K562 treated with DMSO at 1 percent for 24 hours (cell line): ENCODE measurements around the gene KCNS3. TPM values are rescaled to one million over a fixed set of nuclear protein-coding genes. Genes with fewer than 3 reads are reported as not detected.

Experiments used
- total RNA-seq: library from RNA; unstranded; fragments of 300-600 nt; gene quantifications from 2 replicates; pipeline ENCODE4 v1.2.3, GENCODE V29; 2022; ENCODE audit warnings: low read depth; ENCODE audit not compliant: insufficient read depth

KCNS3 gene, protein sequence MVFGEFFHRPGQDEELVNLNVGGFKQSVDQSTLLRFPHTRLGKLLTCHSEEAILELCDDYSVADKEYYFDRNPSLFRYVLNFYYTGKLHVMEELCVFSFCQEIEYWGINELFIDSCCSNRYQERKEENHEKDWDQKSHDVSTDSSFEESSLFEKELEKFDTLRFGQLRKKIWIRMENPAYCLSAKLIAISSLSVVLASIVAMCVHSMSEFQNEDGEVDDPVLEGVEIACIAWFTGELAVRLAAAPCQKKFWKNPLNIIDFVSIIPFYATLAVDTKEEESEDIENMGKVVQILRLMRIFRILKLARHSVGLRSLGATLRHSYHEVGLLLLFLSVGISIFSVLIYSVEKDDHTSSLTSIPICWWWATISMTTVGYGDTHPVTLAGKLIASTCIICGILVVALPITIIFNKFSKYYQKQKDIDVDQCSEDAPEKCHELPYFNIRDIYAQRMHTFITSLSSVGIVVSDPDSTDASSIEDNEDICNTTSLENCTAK
- 2.2 and 2.4 TPM in 2 replicates for total RNA-seq

GRCh38 chr2:17878281-17879136, at the start of gene KCNS3:
KCNS3 (plus strand) TSS chr2:17878667; CDS start chr2:17931009, 52,342 bp downstream.

Other genes with a start within 250 kb of the KCNS3 start
- gene SMC6, start 124.9 kb upstream of the KCNS3 start, total RNA-seq: 18.9 and 22.1 TPM in 2 replicates
- gene GEN1, start 124.5 kb upstream of the KCNS3 start, total RNA-seq: 6.5 and 7.5 TPM in 2 replicates
- gene MSGN1, start 62.2 kb upstream of the KCNS3 start, total RNA-seq: not detected in 2 replicates